ENCODE results near the gene PLAC8L1. TPM values are rescaled to one million over a fixed set of nuclear protein-coding genes. Genes with fewer than 3 reads are reported as not detected.

Gene PLAC8L1, protein sequence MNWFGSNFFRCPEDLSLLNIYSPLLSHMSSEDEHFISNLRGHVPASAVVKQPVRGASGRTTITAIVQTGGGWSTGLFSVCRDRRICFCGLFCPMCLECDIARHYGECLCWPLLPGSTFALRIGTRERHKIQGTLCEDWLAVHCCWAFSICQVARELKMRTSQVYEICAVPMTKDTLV
- total RNA-seq = not detected

GRCh38 chr5:146105477-146105876 lies at the start of gene PLAC8L1:
Gene PLAC8L1 (minus strand): TSS chr5:146105577. CDS start chr5:146104311, 1,266 bp downstream.
- no peaks in the 10 kb centered on the region for H3K27me3 ChIP-seq

DNA sequence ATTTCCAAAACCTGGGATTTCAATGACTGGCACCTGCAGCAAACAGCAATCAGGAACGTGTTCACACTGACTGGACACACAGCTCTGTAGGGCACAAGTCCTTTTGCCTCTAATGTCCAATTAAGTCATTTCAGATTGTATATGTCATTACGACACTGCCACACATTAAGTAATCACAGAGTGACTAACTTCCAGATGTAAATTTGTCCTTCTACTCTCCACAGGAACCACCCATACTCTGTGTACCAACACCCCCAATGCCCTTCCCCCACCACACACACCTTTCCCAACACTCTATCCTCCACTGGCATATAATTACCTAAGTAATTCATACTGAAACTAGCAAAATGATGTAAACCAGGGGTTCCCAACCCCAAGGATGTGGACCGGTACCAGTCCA lies 46.6 kb upstream of the PLAC8L1 start:
- Histone ChIP-seq H3K36me3 (peaks cover 0 to 78% of the 10 kb centered on the region in 2 donors), H3K9me3 (no peaks in the 10 kb centered on the region), H3K27me3 (no peaks in the 10 kb centered on the region), H3K4me3 (no peak overlapping the region), H3K27ac (no peak overlapping the region), H3K4me1 (no peaks in the 10 kb centered on the region)
- TF ChIP-seq CTCF (IDR thresholded peaks at IDR 0.05) (no peak), POLR2A (IDR thresholded peaks at IDR 0.05) (no peak), POLR2AphosphoS5 (IDR thresholded peaks at IDR 0.05; ENCODE audit: insufficient read depth in 1 of 2, low read depth in 1 of 2) (no peak)
- DNase-seq (ENCODE audit: extremely low spot score in 2 of 2) = no peak
- intact Hi-C loops (cut with DNase I) = no loop called here

More at GRCh38 chr5:146105477-146105876, at the start of gene PLAC8L1:
- TF ChIP-seq POLR2A (IDR thresholded peaks at IDR 0.05) (no peak), CTCF (IDR thresholded peaks at IDR 0.05) (no peak), POLR2AphosphoS5 (IDR thresholded peaks at IDR 0.05; ENCODE audit: insufficient read depth in 1 of 2, low read depth in 1 of 2) (no peak)
- Histone ChIP-seq H3K9me3 (no peaks in the 10 kb centered on the region), H3K4me1 (no peaks in the 10 kb centered on the region), H3K4me3 (no peak within 1 kb of the TSS), H3K36me3 (no peaks in the 10 kb centered on the region), H3K27ac (no peak within 1 kb of the TSS)
- intact Hi-C loops (cut with DNase I) = no loop called here
- DNase-seq (ENCODE audit: extremely low spot score in 2 of 2) = no peak

- no peaks in the 10 kb centered on the region for H3K27me3 ChIP-seq
- H3K27ac ChIP-seq = no peak overlapping the region
- peaks cover 0 to 49% of the 10 kb centered on the region in 2 donors for H3K36me3 ChIP-seq
- H3K4me3 ChIP-seq = no peak overlapping the region
- no peak for DNase-seq (ENCODE audit: extremely low spot score in 2 of 2)
- TF ChIP-seq POLR2A (IDR thresholded peaks at IDR 0.05) = no peak
- no peak for TF ChIP-seq CTCF (IDR thresholded peaks at IDR 0.05)
- no peak for TF ChIP-seq POLR2AphosphoS5 (IDR thresholded peaks at IDR 0.05; ENCODE audit: insufficient read depth in 1 of 2, low read depth in 1 of 2)
- H3K9me3 ChIP-seq = no peaks in the 10 kb centered on the region
- H3K4me1 ChIP-seq = no peaks in the 10 kb centered on the region
- intact Hi-C loops (cut with DNase I) = no loop called here
Observed at GRCh38 chr5:146137967-146138403, 32.6 kb upstream of the PLAC8L1 start.

GRCh38 chr5:146130440-146131045 lies 25.2 kb upstream of the PLAC8L1 start:
- H3K4me1 ChIP-seq = no peaks in the 10 kb centered on the region
- H3K36me3 ChIP-seq = peaks cover 0 to 67% of the 10 kb centered on the region in 2 donors
- H3K9me3 ChIP-seq = no peaks in the 10 kb centered on the region
- TF ChIP-seq CTCF (IDR thresholded peaks at IDR 0.05) (peak in 2 of 3 experiments; percentile 35 to 61), POLR2A (IDR thresholded peaks at IDR 0.05) (no peak)
- no peak overlapping the region for H3K4me3 ChIP-seq
- no peak for DNase-seq (ENCODE audit: extremely low spot score in 2 of 2)
- intact Hi-C loops (cut with DNase I) = no loop called here
- no peaks in the 10 kb centered on the region for H3K27me3 ChIP-seq
- H3K27ac ChIP-seq = no peak overlapping the region

DNA sequence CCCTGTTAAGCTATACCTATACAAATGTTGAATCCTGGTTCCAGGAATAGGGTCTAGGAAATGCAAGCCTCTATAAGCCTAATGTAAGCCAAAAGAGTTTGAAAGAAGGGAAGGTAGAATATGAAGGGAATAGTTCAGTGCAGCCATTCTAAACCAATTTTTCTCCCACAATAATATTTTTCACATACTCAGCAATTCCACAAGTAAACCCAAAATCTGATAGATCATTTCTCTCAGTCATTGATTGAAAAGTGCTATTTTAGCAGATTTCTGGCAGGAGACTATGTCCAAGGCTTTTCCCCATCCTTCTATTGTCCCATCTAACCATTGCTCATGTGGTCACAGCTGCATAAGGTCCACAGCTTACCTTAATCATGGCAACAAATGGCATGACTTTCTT lies 20.7 kb upstream of the PLAC8L1 start:
- intact Hi-C loops (cut with DNase I) = no loop called here
- TF ChIP-seq POLR2A (IDR thresholded peaks at IDR 0.05) (no peak), POLR2AphosphoS5 (IDR thresholded peaks at IDR 0.05; ENCODE audit: insufficient read depth in 1 of 2, low read depth in 1 of 2) (no peak), CTCF (IDR thresholded peaks at IDR 0.05) (no peak)
- Histone ChIP-seq H3K36me3 (peaks cover 0 to 71% of the 10 kb centered on the region in 2 donors), H3K27ac (no peak overlapping the region), H3K27me3 (no peaks in the 10 kb centered on the region), H3K4me3 (no peak overlapping the region), H3K4me1 (no peaks in the 10 kb centered on the region), H3K9me3 (no peaks in the 10 kb centered on the region)
- no peak for DNase-seq (ENCODE audit: extremely low spot score in 2 of 2)
